NK-92 (cell line): ENCODE data around the gene MPZ.
"Not testable (repeated sequence)": the region's sequence is repeated elsewhere in the genome, so short reads cannot be mapped to it uniquely, and the experiment has no call there.

Experiments
- DNase-seq: peaks from one replicate; lab custom pipeline; 2025; ENCODE audit not compliant: unreplicated experiment; lab: John Stamatoyannopoulos, UW

Gene MPZ

DNA sequence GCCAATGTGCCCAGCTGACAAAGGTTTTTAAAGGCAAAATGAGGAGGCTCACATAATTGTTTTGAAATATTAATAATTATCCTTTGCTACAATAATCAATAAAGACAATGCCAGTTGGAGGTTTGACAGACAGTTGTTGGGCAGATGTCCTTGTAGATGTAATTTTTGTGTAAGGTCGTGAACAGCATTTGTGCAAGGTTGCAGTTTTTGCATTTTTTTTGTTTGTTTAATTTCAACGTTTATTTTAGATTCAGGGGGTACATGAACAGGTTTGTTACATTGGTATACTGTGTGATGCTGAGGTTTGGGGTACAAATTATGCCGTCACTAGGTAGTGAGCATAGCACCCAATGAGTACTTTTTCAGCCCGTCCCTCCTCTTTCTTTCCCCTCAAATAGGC is 9.3 kb downstream of the MPZ start:
- DNase-seq = no peak

DNA sequence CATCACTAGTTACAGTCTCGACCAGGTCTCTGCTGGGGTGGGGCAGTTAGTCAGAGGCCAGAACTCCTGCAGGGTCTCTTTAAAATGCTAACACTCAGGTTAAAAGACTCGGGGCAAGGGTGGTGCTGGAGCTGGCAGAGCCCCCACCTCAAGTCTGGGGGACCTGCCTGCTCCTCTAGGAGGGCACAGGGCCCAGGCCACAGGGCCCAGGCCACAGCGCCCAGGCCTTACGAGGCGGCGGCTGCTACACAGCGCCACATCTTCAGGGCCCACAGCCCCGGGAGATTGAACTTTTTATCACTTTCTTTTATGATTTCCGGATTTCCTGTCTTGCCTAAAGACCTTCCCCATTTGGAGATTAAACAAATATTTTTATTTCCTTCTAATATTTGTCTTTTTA is 10.4 kb downstream of the MPZ start:
- no peak for DNase-seq

DNA sequence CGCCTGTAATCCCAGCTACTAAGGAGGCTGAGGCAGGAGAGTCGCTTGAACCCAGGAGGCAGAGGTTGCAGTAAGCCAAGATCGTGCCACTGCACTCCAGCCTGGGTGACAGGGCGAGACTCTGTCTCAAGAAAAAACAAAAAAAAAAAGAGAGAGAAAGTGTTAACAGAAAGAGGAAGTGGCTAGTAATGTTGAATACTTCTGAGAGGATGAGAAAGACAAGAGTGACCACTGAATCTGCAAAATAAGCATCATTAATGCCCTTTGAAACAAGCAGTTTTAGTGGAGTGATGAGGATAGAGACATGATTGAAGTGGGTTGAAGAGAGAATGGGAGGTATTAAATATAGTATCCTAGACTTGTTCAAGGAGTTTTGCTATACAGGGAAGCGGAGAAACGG is 11.7 kb downstream of the MPZ start:
- DNase-seq = no peak

DNA sequence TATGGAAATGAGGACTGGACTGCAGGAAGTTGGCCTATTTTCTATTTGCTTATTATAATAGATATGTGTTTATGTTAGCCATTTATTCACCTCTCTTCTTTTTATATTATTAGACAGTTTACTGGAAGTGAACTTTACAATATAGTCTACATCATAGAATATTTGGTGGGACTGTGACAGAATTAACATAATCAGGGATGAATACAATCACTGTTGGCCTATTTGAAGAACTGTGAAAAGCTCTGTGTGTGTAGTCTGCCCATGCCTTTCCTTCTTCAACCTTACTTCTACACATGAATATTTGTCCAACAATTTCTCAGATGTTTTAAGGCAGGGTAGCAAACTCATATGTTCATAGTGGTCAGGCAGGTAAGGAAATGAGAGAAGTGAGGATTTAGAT is 12.4 kb downstream of the MPZ start:
- DNase-seq = no peak

DNA sequence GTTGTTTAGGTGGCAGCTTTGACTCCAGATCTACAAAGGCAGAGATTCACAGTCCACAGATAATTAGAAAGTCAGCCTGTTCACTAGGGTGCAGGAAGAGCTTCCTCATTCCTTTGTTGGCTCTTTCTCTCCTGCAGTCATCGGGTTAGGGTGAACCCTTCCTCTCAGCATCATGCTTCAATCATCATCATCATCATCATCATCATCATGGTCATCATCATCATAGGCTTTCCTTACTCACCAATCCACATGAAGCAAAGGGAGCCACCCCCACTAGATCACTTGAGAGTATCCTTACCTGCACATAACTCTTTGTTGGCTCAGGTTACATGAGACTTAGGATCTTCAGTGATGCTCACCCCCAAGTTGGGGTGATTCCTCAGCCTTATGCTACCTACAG is 19.0 kb downstream of the MPZ start:
- DNase-seq = no peak

DNA sequence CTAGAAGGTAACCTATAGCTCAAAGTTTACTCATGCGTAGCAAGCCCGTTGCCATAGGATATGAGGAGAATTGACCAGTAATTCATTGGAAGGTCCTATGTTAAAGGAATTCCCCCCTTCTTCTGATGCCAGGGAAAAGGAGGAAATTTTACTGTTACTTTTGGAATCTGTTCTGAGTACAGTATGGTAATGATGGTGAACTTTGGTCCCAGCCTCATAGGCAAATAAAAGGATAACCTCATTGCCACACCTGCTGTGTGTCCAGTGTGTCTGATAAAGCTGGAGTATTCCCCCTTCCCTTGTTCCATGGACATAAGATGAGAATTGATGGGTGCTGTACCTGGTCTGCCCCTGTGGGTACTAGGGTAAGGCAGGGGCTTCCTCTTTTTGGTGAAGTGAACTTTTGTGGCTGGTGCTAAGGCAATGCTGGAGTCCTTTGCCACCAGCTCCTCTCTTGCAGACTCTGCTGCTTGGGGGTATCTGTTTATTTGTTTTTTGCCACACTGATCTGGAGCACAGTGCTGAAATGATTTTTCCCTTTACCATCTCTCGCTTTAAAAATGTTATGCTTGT is 22.2 kb downstream of the MPZ start:
- DNase-seq = no peak

DNA sequence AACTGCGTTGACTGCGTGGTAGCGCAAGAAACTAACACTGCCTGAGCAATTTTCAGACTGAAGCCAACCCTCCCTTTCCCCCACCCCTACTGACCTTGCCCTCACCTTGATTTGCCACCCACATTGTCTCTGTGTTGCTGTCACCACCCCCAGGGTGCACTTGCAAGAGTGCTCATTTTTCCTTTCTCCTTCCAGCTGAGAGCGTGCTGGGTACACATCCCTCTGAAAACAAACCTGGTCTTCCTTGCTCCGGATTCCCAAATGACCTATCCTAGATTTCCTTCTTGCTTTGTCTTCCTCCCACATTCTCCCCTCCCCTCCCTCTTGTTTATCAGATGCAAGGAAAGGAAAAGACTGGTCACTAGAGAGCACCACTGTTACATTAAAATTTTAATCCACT is 24.2 kb downstream of the MPZ start:
- no peak for DNase-seq

DNA sequence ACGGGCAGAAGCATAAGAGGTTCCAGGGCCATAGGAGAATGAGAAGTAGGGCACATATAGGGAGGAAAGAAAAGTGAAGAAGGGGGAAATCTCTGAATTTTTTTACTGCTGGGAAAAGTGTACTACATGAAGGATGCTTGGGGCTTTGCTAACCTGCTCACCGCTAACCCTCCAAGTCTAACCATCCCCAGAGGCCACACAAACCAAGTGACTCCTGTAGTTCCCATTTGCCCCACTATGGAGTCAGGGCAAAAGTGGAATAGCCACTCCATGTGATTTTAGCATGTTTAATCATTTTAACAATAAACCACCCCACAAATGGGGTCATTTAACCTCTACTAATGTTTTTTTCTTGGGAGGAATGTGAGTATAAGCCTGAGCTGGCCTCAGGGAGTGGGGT is 24.7 kb downstream of the MPZ start:
- DNase-seq = no peak

DNA sequence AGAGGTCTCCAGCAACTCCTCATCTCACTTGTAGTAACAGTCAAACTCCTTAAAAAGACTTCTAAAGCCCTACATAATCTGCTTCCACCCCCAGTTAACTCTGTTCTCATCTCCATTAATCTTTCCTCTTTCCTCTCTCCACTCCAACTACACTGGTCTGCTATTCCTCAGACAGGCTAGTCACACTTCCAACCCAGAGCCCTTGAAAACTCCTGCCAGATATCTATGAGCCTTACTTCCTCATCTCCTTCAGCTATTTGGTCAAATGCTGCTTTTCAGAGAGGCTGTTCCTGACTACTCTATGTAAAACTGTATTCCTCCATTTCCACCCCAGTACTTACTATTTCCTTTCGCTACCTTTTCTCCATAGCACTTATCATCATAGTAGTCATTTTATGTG is 26.8 kb downstream of the MPZ start:
- no peak for DNase-seq

DNA sequence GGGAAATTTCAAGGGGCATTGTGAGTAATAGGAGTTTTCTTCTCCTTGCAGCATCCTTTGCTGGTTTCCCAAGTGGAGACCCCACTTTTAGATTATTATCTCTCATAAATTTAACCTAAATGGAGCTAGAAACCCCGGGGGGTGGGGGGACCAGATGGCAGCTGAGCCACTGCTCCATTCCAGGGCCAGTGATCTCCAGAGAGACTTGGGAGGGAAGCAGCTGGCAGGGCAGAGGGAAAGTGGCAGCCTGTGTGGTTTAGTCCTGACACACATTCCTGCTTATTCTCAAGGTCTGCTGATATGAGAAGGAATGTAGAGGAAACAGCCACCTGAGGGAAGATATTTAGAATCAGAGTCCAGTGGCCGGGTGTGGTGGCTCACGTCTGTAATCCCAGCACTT is 34.9 kb downstream of the MPZ start:
- no peak for DNase-seq

DNA sequence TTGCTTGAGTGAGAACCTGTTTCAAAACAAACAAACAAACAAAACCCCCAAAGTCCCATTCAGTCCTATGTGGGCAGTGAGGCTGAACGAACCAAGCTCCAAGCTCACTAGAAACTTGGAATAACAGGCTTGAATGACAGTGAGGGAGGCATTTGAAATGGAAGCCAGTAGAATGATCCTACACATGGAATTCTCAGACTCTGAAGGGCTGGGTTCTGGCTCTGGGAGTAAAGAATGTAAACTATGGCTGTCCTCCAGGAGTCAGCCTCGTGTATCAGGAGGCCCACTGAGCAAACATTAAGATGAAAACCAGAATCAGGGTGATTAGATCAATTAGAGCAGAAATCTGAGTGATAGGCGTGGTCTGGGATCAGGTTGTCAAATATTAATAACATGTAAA is 36.4 kb downstream of the MPZ start:
- DNase-seq = no peak

DNA sequence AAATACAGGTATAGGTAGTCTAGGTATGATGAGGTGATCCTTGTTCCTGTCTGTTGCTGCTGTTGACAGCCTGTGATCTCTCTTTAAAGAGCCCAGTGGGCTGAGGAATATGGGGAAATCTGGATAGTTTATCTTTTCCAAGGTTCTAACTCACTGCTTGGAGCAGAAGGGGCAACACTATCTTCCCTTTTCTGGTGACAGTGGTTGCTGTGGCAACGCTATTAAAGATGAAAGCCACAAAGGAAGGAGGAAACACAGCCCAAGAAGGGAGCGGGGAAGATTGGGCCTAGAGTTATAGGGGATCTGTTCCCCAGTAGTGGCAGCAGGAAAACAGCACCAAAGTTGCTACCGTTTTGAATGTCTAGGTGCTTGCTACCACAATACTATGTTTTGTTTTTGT is 42.4 kb downstream of the MPZ start:
- DNase-seq = no peak

DNA sequence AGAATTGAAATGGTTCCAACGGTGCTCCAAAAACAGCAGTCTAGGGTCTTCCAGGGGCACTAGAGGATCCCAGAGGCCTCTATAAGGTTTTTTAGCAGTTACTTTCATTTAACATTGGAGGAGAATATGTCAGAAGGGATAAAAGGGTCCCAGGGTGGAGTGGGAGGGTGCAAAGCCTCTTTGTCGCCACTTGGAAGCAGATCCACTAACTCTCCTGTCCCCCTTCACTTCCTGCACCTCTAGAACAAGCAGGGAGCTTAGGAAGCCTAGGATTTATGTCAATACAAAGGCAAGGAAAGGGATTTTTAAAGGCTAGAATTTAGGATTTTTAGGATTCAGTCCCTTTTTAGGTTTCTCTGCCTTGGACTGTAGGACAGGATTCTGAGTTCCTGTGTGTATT is 42.9 kb downstream of the MPZ start:
- no peak for DNase-seq

DNA sequence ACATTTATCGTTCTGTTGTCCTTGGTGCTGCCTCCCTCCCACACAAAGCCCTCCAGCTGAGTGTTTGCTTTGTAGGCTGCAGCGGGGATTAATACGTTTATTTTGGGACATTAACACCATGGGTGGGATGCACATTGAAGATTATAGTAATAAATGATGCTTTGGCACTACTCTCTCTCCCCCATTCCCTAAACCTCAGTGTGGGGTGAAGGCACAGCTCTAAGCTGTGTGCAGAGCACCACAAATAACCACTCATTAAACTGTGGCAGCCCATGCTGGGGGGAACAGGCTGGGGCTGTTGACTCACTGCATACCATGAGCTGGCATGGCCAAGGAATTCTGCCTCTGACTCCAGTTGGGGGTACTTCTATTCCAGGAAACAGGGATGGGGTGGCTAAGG is 43.6 kb downstream of the MPZ start:
- no peak for DNase-seq

DNA sequence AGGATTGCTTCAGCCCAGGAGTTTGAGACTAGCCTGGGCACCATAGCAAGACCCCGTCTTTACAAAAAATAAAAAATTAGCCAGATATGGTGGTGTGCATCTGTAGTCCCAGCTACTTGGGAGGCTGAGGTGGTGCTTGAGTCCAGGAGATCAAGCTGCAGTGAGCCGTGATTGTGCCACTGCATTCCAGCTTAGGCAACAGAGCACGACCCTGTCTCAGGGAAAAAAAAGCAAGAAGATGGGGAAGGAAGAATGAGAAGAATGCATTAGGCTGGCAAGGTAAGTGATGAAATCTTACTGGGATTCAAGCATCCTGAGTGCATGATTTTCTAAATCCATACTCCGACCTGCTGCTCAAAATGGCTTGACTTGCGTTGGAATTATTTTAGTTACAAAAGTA is 44.5 kb downstream of the MPZ start:
- no peak for DNase-seq

DNA sequence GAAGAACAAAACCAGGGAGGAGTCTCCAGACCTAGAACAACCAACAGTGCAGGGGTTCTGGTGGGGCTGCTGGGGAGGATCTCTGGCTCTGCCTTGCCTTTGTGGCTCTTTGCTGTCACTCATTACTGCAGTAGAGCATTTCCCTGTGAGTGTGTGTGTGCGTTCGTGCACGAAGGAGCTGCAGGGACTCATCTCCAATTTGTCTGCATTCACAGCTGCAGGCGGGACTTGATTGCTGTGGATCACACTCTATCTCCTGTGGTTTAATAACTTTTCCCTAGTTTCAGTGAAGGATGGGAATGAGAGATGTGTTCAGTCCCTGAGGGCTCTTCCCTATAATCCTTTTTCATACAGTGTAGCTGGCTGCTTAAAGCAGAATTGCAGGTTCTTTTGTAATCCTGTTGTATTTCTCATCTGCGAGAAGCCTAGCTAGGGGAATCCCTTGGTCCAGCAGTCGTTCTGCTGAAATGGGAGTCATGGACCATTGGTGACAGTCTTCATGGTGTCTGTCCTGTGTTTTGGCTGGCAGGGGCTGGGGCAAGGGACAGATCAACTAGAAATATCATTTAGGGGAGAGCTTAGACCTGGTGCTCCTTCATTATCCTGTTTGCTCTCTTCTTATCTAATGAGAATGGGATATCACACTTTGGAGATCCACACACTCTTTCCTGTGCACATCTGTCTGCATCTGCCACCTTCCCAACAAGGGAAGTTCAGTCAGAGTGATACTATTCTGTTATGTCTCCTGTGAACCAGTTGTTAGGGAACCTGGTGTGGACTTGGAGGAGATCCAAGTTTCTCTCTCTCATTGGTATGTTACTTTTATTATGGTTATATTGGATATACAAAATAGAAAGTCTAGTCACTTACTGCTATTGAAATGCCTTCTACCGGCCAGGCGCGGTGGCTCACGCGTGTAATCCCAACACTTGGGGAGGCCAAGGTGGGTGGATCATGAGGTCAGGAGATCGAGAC is 48.2 kb downstream of the MPZ start:
- DNase-seq = no peak

DNA sequence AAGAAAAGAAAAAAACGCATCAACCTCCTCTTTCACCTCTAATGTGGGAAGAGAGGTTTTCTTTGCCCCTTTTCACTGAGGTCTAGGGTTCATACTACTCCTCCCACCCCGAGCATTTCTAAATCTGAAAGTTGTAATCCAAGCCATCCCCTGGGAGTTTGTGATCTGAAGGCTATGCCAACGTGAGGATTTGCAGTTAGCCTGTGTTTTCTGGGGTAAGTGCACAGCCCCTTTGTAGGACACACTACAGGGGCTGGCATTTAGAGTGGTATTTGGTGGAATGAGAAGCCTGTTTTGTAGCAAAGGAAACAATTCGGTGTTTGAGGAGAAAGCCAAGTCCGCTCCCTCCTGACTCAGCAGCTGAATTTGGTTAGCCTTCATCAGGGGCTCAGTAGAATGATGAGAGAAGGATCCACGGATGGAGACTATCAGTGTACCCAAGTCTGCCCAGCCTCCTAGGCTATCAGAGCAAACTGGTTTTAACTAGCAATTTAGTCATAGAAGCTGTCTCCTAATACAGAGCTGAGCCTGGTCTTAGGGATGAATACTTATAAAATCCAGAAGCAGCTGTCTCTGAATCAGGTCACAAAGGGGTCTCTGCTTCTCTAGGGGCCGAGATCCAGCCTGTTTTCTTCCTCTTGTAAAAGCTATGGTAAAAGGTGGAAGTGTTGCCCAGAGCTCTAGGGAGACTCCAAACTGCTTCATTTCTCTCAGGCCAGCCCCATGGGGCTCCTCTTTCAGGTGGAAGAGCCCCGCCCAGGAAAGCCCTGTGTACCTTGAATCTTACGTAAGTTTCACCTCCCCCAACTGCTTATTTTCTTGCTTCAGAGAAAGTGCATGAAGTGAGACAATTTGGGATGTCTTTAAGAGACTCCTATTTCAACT is 49.1 kb downstream of the MPZ start:
- no peak for DNase-seq

DNA sequence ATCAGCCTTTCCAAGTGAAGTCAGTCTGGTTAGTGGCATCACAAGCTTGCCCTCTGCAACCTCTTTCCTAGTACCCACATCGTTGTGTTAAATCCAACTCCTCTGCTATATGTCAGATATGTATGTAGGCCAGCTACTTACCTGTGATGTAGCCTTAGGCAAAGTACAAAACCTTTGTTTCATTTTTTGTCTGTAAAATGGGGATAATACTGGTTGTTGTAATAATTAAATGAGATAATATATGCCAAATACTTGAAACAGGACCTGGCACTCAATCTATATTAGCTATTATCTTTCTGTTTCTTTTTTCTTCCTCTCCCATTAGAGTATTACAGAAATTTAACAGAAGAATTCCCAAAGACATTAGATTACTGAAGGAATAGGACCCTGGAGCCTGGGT is 50.0 kb downstream of the MPZ start:
- no peak for DNase-seq

DNA sequence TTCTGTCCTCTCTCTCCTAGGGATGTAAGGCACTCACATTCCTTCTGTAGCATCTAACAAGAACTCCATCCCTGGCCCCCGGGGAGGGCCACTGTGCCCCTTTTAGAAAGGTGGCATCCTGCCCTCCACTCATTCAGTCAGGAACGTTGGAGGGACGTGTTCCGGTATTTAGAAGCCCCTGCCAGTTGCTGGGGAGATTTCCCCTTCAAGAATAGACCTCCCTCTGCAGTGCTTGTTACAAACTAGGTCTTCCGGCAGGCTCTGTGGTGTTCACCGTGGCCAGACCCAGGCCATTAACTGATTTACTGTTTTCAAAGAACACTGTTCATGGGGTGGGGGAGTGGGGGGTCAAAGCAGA is 50.4 kb downstream of the MPZ start:
- DNase-seq = no peak

DNA sequence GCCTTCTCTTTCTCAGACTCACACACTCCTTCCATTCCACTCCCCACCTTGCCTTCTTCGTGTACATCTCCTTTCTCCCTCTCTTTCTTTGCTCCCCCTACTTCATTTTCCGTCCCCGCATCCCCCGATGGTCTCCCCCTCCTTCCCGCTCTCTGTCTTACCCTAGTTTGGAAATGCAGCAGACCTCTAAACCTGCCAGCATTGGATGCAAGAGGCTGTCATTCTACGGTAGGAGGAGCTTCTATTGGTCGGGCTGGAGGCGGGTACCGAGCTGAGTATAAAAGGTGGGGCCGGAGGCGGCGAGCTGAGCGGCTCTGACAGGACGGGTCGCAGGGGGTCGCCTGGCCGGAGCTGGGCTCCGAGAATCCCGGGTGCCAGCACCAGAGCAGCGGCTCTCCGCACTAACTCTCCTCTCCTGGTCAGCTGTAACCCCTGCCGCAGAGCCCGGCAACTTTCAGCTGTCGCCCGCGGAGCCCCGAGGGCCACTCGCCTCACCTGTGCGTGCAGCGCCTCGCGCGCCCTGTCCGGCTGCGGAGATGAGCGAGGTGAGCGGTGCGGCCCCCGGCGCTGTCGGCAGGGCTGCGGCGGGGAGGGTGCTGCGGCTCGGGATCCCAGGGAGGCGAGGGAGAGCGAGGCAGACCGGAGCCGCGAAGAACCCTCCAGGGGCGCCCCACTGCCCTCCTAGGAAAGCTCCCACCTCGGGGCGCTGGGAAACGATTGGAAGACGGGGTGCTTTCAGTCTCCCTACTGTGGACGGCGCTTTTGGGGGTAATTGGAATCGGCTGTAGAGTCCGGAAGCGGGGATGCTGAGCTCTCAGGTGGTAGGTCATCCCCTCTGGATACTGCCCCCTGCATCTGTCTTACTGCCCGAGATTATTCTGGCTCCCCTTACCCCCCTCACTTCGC is 51.1 kb downstream of the MPZ start, which contains the start of gene PCP4L1:
Gene PCP4L1, plus strand, starts transcription at position 307 of the 906 bp plus-strand sequence. Its CDS starts 230 bp downstream, at position 537.
- DNase-seq = no peak

DNA sequence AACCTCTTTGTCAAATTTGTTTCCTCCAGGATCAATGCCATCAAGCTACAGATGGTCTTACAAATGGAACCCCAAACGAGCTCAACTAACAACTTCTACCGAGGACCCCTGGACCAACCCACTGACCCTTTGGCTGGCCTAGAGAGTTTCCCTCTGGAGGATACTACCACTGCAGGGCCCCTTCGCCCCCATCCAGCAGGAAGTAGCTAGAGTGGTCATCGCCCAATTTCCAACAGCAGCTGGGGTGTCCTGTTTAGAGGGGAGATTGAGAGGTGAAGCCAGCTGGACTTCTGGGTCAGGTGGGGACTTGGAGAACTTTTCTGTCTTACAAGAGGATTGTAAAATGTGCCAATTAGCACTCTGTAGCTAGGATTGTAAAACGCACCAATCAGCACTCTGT is 52.7 kb downstream of the MPZ start:
- not testable (repeated sequence) for DNase-seq
